PC-9 (cell line): ENCODE data around the gene LRRC59.

ENCODE experiments used
- EZH2 ChIP-seq: fragments of 200-600 bp; sonication (generic); IDR thresholded peaks from 2 replicates; pipeline ENCODE4 v1.8.0; 2017; ENCODE audit warnings: antibody characterized with exemption, low read depth
- TF ChIP-seq, protein P1 (sequence below): fragments of 200-600 bp; sonication (generic); conservative IDR thresholded peaks from 2 replicates; pipeline ENCODE4 v1.6.1; 2017; ENCODE audit warnings: mixed run types, antibody characterized with exemption, mild to moderate bottlenecking, moderate library complexity

DNA sequence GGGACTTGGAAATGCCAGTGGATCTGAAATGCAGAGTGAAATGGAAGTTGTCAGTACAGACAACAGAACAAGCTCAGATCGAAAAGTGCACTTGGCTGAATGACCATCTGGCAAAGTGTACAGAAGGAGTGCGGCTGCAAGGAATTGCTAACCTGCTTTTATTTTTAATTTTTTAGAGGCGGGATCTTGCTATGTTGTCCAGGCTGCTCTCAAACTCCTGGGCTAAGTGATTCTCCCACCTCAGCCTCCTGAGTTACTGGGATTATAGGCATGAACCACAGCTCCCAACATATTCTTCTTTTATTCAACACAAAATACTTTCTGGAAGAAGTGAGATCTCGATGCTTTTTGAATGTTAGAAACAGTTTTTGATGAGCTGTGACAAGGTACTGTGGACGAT, 3.6 kb downstream of the LRRC59 start:
- TF ChIP-seq, protein P1, sequence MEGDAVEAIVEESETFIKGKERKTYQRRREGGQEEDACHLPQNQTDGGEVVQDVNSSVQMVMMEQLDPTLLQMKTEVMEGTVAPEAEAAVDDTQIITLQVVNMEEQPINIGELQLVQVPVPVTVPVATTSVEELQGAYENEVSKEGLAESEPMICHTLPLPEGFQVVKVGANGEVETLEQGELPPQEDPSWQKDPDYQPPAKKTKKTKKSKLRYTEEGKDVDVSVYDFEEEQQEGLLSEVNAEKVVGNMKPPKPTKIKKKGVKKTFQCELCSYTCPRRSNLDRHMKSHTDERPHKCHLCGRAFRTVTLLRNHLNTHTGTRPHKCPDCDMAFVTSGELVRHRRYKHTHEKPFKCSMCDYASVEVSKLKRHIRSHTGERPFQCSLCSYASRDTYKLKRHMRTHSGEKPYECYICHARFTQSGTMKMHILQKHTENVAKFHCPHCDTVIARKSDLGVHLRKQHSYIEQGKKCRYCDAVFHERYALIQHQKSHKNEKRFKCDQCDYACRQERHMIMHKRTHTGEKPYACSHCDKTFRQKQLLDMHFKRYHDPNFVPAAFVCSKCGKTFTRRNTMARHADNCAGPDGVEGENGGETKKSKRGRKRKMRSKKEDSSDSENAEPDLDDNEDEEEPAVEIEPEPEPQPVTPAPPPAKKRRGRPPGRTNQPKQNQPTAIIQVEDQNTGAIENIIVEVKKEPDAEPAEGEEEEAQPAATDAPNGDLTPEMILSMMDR, result no peak
- TF ChIP-seq EZH2, result no peak
